Activated CD4-positive, CD25-positive, alpha-beta regulatory T cell (primary cell): ENCODE results near the gene MEGF11.
A peak's percentile ranks its signal among the peaks of the same experiment; 100 is the strongest.
"Not testable (repeated sequence)": the region's sequence is repeated elsewhere in the genome, so short reads cannot be mapped to it uniquely, and the experiment has no call there.

ENCODE experiments used
- DNase-seq, 4 experiments: peaks; one replicate each; lab custom pipeline; 2025; lab: John Stamatoyannopoulos, UW

Gene MEGF11

GRCh38 chr15:66275352-66275751 lies 21.8 kb upstream of the MEGF11 start:
- no peak for DNase-seq

- DNase-seq: no peak
These were observed 17.4 kb upstream of the MEGF11 start for GRCh38 chr15:66270932-66271331.

GRCh38 chr15:66269326-66270090 lies 16.0 kb upstream of the MEGF11 start:
- DNase-seq: no peak

GRCh38 chr15:66264859-66265513 lies 11.4 kb upstream of the MEGF11 start:
- no peak for DNase-seq

GRCh38 chr15:66262837-66263236 lies 9.3 kb upstream of the MEGF11 start:
- DNase-seq: not testable (repeated sequence)

GRCh38 chr15:66261056-66261455 lies 7.5 kb upstream of the MEGF11 start:
- no peak for DNase-seq

- DNase-seq: no peak
These were observed 3.1 kb upstream of the MEGF11 start for GRCh38 chr15:66256692-66257091.

GRCh38 chr15:66254951-66255676 lies 1.6 kb upstream of the MEGF11 start:
- no peak for DNase-seq

- no peak for DNase-seq
These were observed 770 bp upstream of the MEGF11 start for GRCh38 chr15:66254089-66254950.

- no peak for DNase-seq
These were observed 699 bp downstream of the MEGF11 start for GRCh38 chr15:66252685-66253417.

- DNase-seq: peak in 3 of 4 experiments; percentile 6 to 27 (median 17)
These were observed 1.5 kb downstream of the MEGF11 start for GRCh38 chr15:66251790-66252684.

- DNase-seq: no peak
These were observed 2.3 kb downstream of the MEGF11 start for GRCh38 chr15:66251065-66251789.

- no peak for DNase-seq
These were observed 3.9 kb downstream of the MEGF11 start for GRCh38 chr15:66249605-66250174.

GRCh38 chr15:66246937-66247336 lies 6.6 kb downstream of the MEGF11 start:
- DNase-seq: no peak

- DNase-seq: not testable (repeated sequence)
These were observed 7.7 kb downstream of the MEGF11 start for GRCh38 chr15:66245832-66246231.

- DNase-seq: no peak
These were observed 11.7 kb downstream of the MEGF11 start for GRCh38 chr15:66241908-66242285.

GRCh38 chr15:66241087-66241907 lies 12.3 kb downstream of the MEGF11 start:
- no peak for DNase-seq

- no peak for DNase-seq
These were observed 13.2 kb downstream of the MEGF11 start for GRCh38 chr15:66240240-66240794.
